NCI-H2227 (cell line): ENCODE measurements around the gene ANKRD60.

Source experiments
- DNase-seq: peaks from one replicate; lab custom pipeline; 2025; ENCODE audit not compliant: unreplicated experiment; lab: John Stamatoyannopoulos, UW

ANKRD60 gene

DNA sequence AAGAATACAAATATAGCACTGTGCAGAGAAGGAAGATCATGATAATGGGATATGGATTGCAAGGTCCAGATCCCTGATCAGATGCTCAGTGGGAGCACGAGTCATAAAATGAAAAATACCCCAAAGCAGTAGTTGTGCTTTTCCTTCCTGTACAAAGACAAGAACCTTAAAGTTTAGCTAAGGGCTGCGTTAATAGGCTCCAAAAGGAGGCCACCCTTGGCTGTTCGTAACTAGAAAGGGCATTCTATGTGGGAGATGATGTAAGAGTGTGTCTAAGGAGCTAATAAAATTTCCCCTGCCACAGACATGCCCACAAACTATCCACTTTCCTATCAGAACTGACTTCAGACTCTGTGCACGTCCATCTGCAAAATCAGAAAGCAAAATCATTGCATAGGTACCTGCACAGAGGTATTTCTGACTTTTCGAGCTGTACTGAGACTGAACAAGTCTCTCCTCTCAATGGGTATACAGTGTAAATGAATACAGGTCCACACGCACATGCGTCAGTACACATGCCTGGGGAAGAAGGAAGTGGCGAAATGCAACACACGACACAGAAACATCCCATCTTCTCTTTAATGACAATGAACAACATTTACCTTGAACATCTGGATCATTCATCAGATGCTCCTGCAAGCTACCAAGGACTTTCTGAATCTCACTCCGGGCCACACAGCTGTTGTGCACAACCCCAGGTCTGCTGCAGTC is 16.9 kb upstream of the ANKRD60 start:
- no peak for DNase-seq

GRCh38 chr20:58244517-58245030 is 16.1 kb upstream of the ANKRD60 start:
- no peak for DNase-seq

- no peak for DNase-seq
Measured at GRCh38 chr20:58243653-58244410, 15.4 kb upstream of the ANKRD60 start.

DNA sequence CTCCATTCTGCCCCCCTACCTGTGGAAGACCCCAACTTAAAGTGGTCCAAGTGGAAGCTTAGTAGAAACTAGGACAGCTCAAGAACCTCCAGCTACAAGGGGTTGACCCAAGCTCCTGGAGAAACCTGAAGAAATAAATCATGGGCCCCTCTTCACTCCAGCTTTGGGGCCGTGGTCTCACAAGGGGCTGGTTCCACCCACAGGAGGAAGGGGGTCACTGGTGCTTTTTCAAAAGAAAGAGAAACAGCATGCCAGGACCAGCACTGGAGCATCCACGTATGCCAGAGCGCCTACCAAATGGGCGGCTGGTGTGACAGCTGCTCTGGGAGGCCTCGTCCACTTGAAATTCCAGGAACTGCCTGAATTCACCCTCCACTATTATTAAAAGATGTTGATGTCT is 14.4 kb upstream of the ANKRD60 start:
- peak; percentile 74 for DNase-seq

DNA sequence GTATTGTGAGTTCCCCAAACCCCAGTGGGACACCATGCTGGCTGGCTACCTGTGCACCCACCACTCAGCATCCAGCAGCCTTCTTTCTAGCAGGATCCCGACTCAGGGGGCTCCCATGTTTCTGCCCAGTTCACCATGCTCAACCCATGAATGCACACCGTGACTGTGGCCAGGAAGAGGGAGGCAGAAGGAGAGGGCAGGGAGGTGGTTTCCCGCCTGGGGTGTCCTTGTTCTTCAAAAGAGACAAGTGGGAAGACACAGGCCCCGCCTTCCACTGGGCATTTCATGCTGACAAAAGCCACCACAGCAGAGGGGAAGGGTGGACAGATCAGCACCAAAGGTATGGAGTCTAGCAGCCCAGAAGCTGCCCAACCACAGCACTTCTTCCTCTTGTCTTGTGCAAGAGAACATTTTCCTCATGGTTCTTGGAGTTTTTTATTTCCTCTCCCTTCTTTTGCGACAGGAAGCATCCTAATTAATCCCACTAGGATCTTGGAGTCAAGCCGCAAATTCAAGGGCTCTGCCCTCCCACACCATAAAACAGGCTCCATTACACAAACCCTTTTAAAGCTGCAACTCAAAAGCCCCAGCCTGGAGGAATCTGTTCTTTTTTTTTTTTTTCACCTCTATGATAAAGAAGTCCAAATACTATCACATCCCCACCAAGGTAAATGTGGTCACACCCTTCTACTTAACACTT is 13.5 kb upstream of the ANKRD60 start:
- no peak for DNase-seq

- no peak for DNase-seq
Measured at GRCh38 chr20:58240471-58240870, 12.0 kb upstream of the ANKRD60 start.

DNA sequence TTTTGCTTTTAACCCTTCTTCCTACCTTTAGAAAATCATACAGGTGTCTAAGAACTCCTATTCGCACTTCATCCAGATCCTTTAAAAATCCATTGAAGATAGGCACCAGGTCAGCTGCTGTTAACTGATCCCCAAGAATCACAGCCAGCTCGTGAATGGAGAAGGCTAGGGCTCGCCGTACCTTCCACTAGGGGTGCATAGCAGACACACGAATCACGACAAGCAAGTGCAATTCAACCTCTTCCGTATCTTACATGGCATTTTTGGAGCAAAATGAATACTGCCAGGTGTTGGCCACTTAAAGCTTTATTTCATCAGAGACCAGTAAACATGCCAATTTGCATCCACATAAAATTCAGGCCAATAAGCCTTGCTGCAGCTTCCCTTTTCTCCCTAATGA is 10.8 kb upstream of the ANKRD60 start:
- DNase-seq: no peak

GRCh38 chr20:58238490-58238889 is 10.0 kb upstream of the ANKRD60 start:
- DNase-seq: no peak

- no peak for DNase-seq
Measured at GRCh38 chr20:58237318-58238132, 9.1 kb upstream of the ANKRD60 start.

- DNase-seq: peak; percentile 83
Measured at GRCh38 chr20:58236612-58237317, 8.3 kb upstream of the ANKRD60 start.

GRCh38 chr20:58235010-58235409 is 6.6 kb upstream of the ANKRD60 start:
- no peak for DNase-seq

- peak; percentile 45 for DNase-seq
Measured at GRCh38 chr20:58233881-58234528, 5.6 kb upstream of the ANKRD60 start.

DNA sequence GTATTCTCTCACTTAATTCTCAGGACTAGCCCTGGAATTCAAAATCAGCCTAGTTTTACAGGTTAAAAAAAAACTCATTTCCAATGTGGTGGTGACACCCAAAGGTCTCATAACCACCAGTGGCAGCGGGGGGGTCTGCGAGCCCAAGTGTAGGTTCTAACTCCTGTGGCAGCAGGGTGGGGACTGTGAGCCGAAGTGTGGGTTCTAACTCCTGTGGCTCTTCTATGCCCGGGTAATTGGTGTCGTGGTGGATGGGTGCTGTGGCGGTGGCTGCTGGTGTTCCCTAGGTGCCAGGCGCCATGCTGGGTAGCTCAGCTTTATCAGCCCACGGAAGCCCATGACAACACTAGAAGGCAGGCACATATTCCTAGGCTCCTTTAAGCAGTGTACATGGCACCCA is 4.9 kb upstream of the ANKRD60 start:
- no peak for DNase-seq

GRCh38 chr20:58231683-58232082 is 3.2 kb upstream of the ANKRD60 start:
- peak; percentile 85 for DNase-seq

- DNase-seq: peak; percentile 24
Measured at GRCh38 chr20:58229198-58229798, 845 bp upstream of the ANKRD60 start.

GRCh38 chr20:58228103-58228483 is 360 bp downstream of the ANKRD60 start:
- DNase-seq: peak; percentile 31

DNA sequence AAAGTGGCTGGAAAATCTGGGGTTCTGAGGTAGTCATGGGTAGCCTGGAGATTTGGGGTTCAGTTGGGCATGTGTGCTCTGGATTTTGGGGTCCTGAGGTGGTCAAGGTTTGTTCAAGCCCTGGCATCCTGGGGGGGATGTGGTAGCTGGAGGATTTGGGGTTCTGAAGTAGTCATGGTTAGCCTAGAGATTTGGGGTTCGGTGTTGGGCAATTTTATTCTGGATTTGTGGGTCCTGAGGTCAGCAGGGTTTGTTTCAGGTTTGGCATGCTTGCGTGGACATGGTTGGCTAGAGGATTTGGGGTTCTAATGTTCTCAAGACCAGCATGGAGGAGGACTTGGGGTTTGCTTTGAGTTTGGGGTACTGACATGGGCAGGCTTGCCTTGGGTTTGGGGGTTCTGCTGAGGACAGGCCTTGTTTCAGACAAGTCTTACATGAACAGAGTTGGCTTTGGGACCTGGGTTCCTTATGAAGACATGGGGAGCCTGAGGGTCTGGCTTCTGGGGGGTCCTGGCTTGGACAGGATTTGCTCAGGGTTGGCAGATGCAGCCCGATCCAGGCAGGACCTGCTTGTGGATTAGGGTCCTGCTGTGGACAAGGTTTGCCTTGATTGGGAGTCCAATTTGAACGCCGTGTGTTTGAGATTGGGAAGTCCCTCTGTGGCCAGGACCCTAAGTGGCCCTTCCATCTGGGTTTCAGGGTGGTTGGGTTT is 906 bp downstream of the ANKRD60 start:
- no peak for DNase-seq

GRCh38 chr20:58225452-58226200 is 2.8 kb downstream of the ANKRD60 start:
- DNase-seq: no peak
